HG02852 (cell line): ENCODE results near the gene ZNF628.

Source experiments
- ATAC-seq: cut with Tn5 transposase; IDR thresholded peaks from one replicate; pipeline ENCODE4 v1.9.1; 2021; ENCODE audit warnings: mild to moderate bottlenecking, moderate library complexity; ENCODE audit not compliant: unreplicated experiment

ZNF628 gene

DNA sequence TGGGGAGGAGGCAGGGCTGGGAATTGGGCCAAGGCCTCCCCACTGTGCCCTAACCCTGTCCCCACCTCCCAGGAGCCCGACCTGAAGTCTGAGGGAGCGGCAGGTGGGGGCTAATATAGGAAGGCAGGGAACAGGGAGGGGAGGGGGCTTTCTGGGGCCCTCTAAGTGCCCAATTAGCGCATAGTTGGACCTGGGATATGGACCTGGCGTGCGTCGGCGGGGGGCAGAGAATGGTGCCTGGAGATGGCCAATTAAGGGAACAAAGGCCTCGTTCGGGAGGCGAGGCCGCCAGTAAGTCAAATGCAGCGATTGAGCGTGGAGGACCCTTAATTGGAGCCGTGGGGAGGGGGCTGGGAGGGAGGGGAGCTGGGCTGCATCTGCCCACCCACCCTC lies 11.8 kb upstream of the ZNF628 start, which contains the start of gene C19orf85:
TSS of gene C19orf85 (minus strand) at position 90 of the 393 bp plus-strand sequence. CDS start 197 bp downstream, outside the sequence.
- no peak for ATAC-seq

DNA sequence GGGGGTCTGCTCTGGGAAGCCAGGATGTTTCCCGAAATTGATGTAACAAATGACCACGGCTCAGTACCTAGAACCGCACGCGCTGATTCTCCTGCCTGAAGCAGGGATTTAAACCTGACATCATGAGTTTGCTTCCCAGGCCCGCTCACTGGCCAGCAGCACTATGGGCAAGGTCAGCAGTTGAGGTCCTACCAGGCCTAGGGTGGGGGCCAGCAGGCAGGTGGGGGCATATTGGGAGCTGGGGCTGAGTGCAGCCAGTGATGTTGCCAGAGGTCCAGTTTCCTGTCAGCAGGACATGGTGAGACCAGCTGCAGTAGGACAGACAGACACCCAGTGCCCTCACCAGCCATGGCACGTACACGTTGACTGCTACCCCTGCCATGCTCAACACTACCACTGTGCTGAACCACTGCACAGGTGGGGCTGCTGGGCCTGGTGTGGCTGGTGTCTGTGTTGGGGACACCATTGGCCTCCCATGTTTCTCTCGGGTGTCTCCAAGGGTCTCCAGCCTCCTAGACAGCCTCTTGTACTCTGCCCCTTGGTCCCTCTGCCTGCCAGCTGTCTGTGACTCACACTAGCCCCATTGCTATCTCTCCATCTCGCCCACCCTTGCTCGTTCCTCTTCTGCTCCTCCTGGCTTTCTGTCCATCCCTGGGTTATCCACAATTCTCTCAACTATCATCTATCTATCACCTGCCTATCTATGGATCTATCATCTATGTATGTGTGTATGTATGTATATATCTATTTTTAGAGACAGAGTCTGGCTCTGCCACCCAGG lies 10.8 kb upstream of the ZNF628 start:
- no peak for ATAC-seq

DNA sequence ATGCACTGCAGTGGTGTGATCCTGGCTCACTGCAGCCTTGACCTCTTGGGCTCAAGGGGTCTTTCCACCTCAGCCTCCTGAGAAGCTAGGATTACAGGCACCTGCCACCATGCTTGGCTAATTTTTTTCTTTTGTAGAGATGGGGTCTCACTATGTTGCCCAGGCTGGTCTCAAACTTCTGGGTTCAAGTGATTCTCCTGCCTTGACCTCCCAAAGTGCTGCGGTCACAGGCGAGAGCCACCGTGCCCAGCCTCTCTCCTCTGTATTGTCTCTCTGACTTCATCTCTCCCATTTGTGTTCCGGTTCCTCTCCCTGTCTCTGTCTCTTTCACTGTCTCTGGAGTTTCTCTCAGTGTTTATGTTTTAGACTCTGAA lies 10.2 kb upstream of the ZNF628 start:
- no peak for ATAC-seq

DNA sequence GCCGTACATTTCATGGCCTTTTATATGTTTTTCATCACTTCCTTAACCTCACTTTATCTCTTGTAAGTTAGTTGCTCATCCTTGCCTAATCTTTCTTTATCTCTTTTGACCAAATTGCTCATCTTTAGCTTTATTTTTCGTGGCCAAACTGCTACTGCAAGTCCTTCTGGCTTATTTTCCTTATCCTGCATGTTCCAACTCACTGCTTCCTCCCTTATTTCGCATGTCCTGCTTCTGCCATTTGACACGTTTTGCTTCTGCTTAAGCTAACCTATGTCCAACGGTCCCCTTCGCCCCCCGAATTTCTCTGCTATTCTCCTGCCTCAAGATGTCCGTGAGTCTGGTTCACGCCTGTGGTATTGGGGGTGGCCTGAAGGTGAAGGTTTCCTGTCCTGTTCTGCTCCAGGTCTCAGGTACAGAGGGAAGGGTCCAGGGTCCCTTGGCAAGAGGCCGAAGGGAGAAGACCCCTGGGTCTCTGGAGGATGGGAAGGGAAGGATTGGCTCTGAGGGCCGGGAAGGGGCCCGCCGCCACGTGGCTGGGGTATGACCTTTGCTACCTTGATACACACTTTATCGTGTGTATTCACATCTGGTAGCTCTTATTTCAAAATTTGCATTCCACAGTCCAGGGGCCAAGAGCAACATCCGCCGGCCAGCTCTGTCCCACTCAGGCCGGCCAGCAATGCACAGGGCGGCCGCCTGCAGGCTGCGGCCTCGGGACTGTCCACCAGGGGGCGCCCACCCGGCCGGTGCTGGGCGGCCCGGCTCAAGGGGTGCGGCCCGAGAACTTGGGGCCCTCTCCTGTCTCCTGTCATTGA lies 9.0 kb upstream of the ZNF628 start:
- no peak for ATAC-seq

DNA sequence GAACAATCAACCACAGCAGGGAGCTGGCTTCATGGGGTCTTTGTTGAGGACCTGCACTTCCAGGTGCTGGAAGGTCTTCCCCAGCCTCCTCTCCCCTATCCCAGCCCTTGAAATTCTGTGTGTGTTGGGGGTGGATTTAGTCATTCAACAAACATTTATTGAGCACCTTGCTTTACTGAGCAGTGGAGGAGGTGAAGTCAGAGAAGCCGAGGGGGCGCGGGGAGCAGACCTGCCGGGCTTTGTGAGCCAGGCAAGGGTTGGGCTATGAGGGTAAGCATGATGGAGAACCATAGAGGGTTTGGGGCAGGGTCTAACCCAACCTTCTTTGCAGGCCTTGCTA lies 8.4 kb upstream of the ZNF628 start:
- no peak for ATAC-seq

DNA sequence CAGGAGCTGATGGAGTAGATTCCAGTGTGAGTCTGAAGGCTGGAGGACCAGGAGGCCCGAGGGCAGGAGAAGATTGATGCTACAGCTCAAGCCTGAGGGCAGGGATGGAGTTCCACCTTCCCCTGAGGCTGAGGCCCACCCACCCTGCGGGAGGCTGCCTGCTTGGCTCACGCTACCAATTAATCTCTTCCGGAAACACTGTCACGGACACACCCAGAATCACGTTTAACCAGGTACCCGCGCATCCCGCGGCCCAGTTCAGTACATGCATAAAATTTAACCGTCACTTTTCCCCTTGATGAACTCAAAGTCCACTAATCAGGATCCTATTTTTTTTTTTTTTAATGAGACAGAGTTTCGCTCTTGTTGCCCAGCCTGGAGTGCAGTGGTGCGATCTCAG lies 5.2 kb upstream of the ZNF628 start:
- ATAC-seq = no peak

DNA sequence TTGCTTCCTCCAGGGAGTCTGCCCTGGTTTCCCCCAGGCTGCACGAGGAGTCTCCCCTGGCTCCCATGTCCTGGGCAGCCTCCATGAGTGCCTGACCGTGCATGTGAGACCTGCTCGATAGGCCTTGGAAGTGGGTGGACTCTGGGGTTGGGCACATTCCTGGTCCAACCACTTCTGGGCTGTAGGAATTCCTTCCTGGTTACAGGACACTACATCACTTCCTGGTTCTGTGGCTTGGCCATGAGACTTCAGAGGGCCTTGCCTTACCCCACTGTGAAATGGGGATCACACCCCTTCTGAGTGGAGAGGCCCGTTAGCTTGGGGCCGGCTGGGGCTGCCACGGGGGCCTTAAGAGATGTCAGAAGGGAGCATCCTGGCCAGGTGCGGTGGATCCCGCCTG lies 4.0 kb upstream of the ZNF628 start:
- no peak for ATAC-seq

DNA sequence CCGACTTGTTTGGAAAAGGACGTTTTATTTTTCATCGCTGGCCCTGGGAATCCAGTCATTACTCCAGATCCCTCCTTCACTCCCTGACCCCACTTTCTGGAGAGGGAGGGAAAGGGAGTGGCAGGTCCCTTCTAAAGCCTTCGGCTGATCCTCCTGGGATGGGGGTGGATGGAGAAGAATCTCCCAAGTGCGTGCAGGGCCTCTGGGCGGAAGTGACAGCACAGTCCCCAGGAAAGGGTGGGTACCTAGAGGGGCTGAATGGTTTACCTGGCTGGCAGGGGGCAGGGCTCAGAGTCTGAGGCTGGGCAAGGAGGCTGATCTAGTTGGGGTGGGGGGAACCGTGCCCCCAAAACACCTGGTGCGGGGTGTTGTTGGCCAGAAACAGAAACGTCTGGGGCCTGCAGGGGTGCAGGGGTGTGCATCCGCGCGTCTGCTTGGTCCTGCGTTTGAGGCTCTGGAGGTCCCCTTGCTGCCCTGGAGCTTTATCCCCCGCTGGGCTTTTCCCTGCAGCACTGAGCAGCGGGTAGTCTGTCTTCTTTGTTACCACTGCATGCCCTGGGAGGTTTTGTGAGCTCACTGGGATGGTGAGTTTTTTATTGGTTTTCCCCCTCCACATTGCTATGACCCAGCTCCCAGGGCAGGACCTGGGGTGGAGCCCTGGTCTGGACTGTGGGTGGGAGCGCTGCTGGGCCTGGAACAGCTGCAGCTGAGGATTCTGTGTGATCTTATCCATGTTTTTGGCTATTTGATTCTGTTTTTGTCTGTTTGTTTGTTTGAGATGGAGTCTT lies 3.0 kb upstream of the ZNF628 start:
- ATAC-seq = no peak

DNA sequence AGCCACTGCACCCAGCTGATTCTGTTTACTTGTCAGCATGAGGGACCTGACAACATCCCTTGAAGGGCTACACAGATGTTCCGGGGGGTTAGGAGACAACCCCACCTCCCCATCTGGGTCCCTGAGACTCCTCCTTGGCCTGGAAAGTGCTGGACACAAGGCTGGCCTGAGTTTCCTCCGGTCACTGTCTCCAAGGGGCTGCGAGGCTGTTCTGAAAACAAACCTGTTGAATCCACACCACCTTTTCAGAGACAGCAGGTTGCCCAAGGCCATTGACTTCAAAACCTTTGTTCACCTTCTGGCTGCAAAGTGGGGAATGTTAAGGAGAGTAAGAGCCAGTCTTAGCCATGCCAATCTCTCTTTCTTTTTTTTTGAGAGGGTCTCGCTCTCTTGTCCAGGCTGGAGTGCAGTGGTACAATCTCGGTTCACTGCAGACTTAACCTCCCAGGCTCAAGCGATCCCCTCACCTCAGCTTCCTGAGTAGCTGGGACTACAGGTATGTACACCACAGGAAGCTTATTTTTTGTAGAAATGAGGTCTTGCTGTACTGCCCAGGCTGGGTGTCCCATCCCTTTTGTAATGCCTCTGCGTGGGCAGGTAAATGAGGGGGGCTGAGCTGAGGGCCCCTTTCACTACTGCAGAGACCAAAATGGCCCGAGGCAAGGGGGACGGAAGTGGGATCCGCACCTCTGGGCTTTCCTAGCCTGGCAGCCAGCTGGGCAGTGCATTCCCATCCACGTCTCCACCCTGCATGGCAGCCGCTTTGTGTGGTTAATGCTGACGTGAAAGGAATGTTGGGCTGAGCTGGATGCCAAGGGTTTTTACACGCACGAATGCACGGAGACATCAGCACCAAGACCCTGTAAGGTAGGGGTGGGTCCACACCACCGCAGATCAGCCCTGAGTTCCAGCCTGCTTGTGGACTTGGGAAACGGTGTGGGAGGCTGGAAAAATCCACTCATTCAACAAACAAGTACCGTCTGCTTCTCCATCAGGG lies 1.9 kb upstream of the ZNF628 start:
- ATAC-seq = no peak

DNA sequence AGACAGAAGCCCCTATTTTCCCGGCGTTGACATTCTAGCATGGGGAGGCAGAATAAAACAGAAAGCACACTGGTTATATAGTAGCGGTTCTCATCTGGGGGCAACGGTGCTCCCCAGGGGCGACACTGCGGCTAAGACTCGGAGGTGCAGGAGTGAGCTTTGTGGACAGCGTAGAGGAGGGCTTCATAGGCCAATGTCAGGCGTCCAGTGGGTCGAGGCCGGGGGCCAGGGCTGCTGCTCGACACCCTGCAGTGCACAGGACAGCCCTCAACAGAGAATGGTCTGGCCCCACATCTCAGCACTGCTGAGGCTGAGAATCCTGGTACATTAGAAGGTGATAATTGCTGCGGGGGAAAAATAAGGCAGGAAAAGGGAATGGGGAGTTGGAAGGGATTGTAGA lies 1.5 kb downstream of the ZNF628 start:
- ATAC-seq = no peak

DNA sequence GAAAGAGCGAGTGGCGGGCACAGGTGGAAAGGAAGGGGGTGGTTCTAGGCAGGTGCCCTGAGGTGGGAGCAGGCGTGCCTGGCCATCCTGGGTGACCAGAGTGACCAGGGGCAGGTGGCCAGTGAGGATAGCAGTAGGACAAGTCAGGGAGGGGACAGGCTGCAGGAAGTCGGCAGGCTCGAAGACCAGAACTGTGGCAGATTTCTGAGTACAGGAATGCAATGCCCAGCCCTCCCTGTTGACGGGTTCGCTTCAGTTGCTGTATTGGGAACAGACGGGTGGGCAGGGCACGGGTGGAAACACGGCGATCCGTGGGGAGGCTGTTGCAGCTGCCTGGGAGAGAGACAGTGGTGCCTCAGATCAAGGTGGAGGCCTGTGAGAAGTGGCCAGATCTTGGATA lies 1.9 kb downstream of the ZNF628 start:
- no peak for ATAC-seq

DNA sequence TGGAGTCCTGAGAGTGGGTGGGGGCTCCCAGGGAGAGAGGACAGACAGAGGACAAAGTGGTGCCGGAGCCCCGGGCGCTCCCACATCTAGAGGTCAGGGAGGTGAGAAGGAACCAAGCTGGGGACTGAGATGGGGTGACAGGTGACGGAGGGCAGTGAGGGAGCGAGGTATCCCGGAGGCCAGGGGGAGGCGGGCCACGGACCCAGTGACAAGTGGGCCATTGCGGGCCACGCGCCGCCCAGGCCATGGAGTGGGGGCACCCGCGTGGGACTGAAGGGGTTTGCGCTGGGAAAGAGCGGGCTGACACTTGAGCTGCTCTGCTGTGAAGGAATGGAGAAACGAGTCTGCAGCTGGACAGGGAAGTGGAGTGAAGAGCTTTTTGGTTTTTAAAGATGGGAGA lies 2.6 kb downstream of the ZNF628 start:
- ATAC-seq = no peak

DNA sequence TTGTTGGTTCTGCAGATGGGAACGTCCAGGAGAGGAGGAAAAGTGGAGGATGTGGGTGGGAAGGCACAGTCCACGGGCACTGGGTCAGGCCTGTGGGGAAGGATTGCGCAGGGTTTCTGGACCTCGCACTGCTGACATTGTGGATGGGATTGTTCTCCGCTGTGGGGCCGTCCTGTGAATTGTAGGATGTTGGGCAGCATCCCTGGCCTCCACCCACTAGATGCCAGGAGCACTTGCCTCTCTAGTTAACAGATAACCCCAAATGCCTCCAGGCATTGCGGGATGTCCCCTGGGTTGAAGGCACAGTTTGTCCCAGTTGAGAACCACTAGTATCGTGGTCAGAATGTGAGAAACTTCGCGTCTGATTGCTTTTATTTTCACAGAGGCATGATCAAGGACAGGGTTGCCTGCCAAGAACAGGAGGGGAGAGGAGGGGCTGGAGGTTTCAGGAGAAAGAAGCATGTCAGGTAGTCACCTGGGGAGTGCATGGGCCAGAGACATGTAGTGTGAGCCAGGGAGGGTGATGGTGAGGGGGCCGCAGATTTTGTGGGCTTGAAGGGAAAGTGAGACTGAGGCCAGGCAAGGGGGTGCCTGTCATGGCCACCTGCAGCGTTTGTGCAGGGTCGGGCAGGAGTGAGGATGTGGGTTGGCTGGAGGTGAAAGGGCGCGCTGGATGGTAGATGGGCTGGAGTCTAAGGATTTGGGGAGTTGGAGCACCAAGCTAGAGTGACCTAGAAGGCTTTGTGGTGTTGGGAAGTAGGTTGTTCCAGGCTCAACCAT lies 3.2 kb downstream of the ZNF628 start:
- no peak for ATAC-seq

DNA sequence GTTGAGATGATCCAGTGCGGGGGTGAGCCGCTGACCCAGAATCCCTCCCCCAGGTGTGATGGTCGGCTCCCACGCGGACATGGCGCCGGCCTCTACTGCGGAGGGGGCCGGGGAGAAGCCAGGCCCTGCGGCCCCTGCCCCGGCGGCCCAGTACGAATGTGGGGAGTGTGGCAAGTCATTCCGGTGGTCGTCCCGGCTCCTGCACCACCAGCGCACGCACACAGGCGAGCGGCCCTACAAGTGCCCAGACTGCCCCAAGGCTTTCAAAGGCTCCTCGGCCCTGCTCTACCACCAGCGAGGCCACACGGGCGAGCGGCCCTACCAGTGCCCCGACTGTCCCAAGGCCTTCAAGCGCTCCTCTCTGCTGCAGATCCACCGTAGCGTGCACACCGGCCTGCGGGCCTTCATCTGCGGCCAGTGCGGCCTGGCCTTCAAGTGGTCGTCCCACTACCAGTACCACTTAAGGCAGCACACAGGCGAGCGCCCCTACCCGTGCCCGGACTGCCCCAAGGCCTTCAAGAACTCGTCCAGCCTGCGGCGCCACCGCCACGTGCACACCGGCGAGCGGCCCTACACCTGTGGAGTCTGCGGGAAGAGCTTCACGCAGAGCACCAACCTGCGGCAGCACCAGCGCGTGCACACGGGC lies 4.9 kb downstream of the ZNF628 start:
- ATAC-seq = no peak

DNA sequence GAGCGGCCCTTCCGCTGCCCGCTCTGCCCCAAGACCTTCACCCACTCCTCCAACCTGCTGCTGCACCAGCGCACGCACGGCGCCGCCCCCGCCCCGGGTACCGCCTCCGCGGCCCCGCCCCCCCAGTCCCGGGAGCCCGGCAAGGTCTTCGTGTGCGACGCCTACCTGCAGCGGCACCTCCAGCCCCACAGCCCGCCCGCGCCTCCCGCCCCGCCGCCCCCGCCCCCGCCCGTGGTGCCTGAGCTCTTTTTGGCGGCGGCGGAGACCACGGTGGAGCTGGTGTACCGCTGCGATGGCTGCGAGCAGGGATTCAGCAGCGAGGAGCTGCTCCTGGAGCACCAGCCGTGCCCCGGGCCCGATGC lies 5.4 kb downstream of the ZNF628 start:
- no peak for ATAC-seq

DNA sequence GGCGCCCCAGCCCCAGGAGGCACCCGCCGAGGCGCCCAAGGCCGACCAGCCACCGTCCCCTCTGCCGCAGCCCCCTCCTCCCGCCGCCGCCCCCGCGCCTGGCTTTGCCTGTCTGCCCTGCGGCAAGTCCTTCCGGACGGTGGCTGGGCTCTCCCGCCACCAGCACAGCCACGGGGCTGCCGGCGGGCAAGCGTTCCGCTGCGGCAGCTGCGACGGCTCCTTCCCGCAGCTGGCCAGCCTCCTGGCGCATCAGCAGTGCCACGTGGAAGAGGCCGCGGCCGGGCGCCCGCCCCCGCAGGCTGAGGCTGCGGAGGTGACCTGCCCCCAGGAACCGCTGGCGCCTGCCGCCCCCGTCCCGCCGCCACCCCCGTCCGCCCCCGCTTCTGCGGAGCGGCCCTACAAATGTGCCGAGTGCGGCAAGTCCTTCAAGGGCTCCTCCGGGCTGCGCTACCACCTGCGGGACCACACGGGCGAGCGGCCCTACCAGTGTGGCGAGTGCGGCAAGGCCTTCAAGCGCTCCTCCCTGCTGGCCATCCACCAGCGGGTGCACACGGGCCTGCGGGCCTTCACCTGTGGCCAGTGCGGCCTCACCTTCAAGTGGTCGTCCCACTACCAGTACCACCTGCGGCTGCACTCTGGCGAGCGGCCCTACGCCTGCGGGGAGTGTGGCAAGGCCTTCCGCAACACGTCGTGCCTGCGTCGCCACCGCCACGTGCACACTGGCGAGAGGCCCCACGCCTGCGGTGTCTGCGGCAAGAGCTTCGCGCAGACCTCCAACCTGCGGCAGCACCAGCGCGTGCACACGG lies 5.9 kb downstream of the ZNF628 start:
- no peak for ATAC-seq

DNA sequence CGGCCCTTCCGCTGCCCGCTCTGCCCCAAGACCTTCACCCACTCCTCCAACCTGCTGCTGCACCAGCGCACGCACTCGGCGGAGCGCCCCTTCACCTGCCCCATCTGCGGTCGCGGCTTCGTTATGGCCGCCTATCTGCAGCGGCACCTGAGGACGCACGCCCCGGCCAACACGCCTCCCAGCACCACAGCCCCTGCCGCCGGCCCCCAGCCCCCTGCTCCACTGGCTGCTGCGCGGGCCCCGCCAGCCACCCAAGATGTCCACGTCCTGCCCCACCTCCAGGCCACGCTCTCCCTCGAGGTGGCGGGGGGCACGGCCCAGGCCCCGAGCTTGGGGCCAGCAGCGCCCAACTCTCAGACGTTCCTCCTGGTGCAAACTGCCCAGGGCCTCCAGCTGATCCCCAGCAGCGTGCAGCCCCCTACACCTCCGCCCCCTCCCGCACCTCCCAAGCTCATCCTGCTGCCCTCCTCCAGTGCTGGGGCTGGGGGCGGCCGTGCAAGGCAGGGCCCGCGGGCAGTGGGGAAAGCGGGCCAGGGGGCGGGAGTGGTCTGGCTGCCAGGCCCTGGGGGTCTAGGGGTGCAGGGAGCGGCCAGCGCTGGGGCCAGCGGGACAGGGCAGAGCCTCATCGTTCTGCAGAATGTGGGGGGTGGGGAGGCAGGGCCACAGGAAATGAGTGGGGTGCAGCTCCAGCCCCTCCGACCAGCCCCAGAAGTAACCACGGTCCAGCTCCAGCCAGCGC lies 6.7 kb downstream of the ZNF628 start:
- no peak for ATAC-seq
